Measurements from ENCODE around the gene COL8A2.

COL8A2 gene

GRCh38 chr1:36080801-36081200 is 44.2 kb downstream of the COL8A2 start:
- H3K9ac ChIP-seq, result no peak overlapping the region
- H4K20me1 ChIP-seq (ENCODE audit: insufficient read depth), result no peaks in the 10 kb centered on the region
- no peaks in the 10 kb centered on the region for H3K27me3 ChIP-seq (ENCODE audit: insufficient read depth, low read depth)
- H3K4me2 ChIP-seq, result no peak overlapping the region
- no peaks in the 10 kb centered on the region for H3K36me3 ChIP-seq (ENCODE audit: insufficient read depth)
- H3K4me1 ChIP-seq (ENCODE audit: low read depth, poor library complexity, severe bottlenecking), result no peaks in the 10 kb centered on the region
- H2AFZ ChIP-seq (ENCODE audit: low read depth), result no peak overlapping the region
- no peak overlapping the region for H3K27ac ChIP-seq
- no peak for TF ChIP-seq CTCF (conservative IDR thresholded peaks at IDR 0.05; ENCODE audit: low read depth, low read length)
- H3K4me3 ChIP-seq (IDR thresholded peaks at IDR 0.05; ENCODE audit: insufficient read depth, low read depth, low read length), result no peak overlapping the region
- H3K79me2 ChIP-seq (ENCODE audit: insufficient read depth, low read depth), result no peaks in the 10 kb centered on the region

- Histone ChIP-seq H3K27me3 (ENCODE audit: insufficient read depth, low read depth) (no peaks in the 10 kb centered on the region), H3K4me2 (no peak overlapping the region), H3K9ac (no peak overlapping the region), H3K79me2 (ENCODE audit: insufficient read depth, low read depth) (no peaks in the 10 kb centered on the region), H3K27ac (no peak overlapping the region), H4K20me1 (ENCODE audit: insufficient read depth) (no peaks in the 10 kb centered on the region), H3K36me3 (ENCODE audit: insufficient read depth) (no peaks in the 10 kb centered on the region), H2AFZ (ENCODE audit: low read depth) (no peak overlapping the region), H3K4me1 (ENCODE audit: low read depth, poor library complexity, severe bottlenecking) (no peaks in the 10 kb centered on the region), H3K4me3 (IDR thresholded peaks at IDR 0.05; ENCODE audit: insufficient read depth, low read depth, low read length) (no peak overlapping the region)
- no peak for TF ChIP-seq CTCF (conservative IDR thresholded peaks at IDR 0.05; ENCODE audit: low read depth, low read length)
Measured at GRCh38 chr1:36080236-36080635, 44.8 kb downstream of the COL8A2 start.

DNA sequence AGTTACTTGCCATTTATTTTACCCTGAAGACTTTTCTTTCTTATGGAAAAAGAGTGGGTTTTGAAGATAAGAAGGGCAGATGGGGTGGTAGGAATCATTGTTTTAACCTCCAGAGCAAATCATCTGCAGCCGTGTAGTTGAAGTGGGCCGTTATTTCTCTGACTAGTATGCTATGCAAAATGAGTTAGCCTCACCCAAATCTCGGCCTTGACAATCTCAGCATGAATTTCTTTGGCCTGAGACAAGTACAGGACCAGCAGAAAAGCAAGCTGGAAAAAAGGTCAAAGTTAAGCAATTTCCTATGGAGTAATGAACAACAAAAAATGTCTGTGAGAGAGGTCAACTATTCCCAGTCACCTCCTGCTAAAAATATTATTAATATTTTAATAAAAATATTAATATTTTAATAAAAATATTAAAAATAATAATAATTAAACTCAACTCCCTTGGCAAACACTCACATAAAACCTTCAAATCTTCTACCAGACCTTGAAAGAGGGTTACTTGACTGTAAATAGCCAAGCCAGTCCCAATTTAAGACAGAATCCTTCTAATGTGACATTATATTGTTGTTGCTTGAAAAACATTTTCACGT is 47.9 kb downstream of the COL8A2 start:
- Histone ChIP-seq H4K20me1 (ENCODE audit: insufficient read depth) (no peaks in the 10 kb centered on the region), H3K4me2 (no peak overlapping the region), H3K36me3 (ENCODE audit: insufficient read depth) (no peaks in the 10 kb centered on the region), H3K4me1 (ENCODE audit: low read depth, poor library complexity, severe bottlenecking) (no peaks in the 10 kb centered on the region), H3K27me3 (ENCODE audit: insufficient read depth, low read depth) (no peaks in the 10 kb centered on the region), H2AFZ (ENCODE audit: low read depth) (no peak overlapping the region), H3K27ac (no peak overlapping the region), H3K4me3 (IDR thresholded peaks at IDR 0.05; ENCODE audit: insufficient read depth, low read depth, low read length) (no peak overlapping the region), H3K79me2 (ENCODE audit: insufficient read depth, low read depth) (no peaks in the 10 kb centered on the region), H3K9ac (no peak overlapping the region)
- TF ChIP-seq CTCF (conservative IDR thresholded peaks at IDR 0.05; ENCODE audit: low read depth, low read length), result no peak

DNA sequence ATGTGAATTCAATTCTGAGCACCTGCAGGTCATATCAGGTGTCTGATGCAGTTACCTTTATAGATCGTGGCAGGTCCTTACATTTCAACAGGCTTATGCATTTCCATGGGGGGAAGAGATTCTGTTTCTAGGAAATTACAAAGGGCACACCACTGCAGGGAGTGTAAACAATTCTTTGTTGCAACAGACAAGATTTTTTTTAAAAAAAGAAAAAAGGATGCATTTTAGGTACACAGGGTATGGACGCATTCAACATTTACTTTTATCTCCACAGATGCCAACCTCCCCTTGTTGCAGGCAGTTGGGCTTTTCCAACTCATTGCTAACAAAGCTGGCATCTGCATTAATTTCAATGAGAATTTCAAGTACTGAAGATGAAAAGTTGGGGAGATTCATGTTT is 54.7 kb downstream of the COL8A2 start:
- no peak overlapping the region for H3K9ac ChIP-seq
- H3K79me2 ChIP-seq (ENCODE audit: insufficient read depth, low read depth), result no peaks in the 10 kb centered on the region
- no peak for TF ChIP-seq CTCF (conservative IDR thresholded peaks at IDR 0.05; ENCODE audit: low read depth, low read length)
- no peaks in the 10 kb centered on the region for H3K4me1 ChIP-seq (ENCODE audit: low read depth, poor library complexity, severe bottlenecking)
- H4K20me1 ChIP-seq (ENCODE audit: insufficient read depth), result no peaks in the 10 kb centered on the region
- H3K27me3 ChIP-seq (ENCODE audit: insufficient read depth, low read depth), result no peaks in the 10 kb centered on the region
- no peak overlapping the region for H3K4me3 ChIP-seq (IDR thresholded peaks at IDR 0.05; ENCODE audit: insufficient read depth, low read depth, low read length)
- no peak overlapping the region for H3K27ac ChIP-seq
- H3K4me2 ChIP-seq, result no peak overlapping the region
- no peak overlapping the region for H2AFZ ChIP-seq (ENCODE audit: low read depth)
- H3K36me3 ChIP-seq (ENCODE audit: insufficient read depth), result no peaks in the 10 kb centered on the region
